Left renal cortex interstitium (tissue), 4 donors: ENCODE measurements around the gene ENTR1. TPM values are rescaled to one million over a fixed set of nuclear protein-coding genes. Genes with fewer than 3 reads are reported as not detected.

Experiments used
- polyA plus RNA-seq, 4 donors: library from polyadenylated mRNA; unstranded; fragments of 120-200 nt; gene quantifications; one replicate each; pipeline ENCODE4 v1.2.1, GENCODE V29; 2013; ENCODE audit not compliant: insufficient read length in 4 of 4

ENTR1 gene
- polyA plus RNA-seq, 4 donors = 36.0 to 63.6 (median 50.2) TPM

Other genes starting within 250 kb of the ENTR1 start
- not detected for gene LHX3, start 205.5 kb downstream of the ENTR1 start, polyA plus RNA-seq
- 10 to 100 TPM; 15.9 to 22.0 (median 17.0) TPM for gene QSOX2, start 164.8 kb downstream of the ENTR1 start, polyA plus RNA-seq
- 1 to 10 TPM; 2.2 to 4.9 (median 2.9) TPM for gene CCDC187, start 106.5 kb downstream of the ENTR1 start, polyA plus RNA-seq
- 10 to 100 TPM; 22.7 to 48.8 (median 42.0) TPM for gene GPSM1, start 83.1 kb downstream of the ENTR1 start, polyA plus RNA-seq
- gene DNLZ, start 46.9 kb downstream of the ENTR1 start, polyA plus RNA-seq = 10 to 100 TPM in 2 of 4 donors, 1 to 10 TPM in 2; 5.0 to 26.2 (median 9.1) TPM
- 1 to 10 TPM; 2.0 to 3.0 (median 2.4) TPM for gene CARD9, start 36.9 kb downstream of the ENTR1 start, polyA plus RNA-seq
- gene SNAPC4, start 10.4 kb downstream of the ENTR1 start, polyA plus RNA-seq = 10 to 100 TPM; 10.8 to 15.8 (median 13.2) TPM
- 10 to 100 TPM; 55.5 to 64.4 (median 62.1) TPM for gene PMPCA, start within 50 bp of the ENTR1 start, polyA plus RNA-seq
- gene INPP5E, start 29.2 kb upstream of the ENTR1 start, polyA plus RNA-seq = 10 to 100 TPM; 10.5 to 21.6 (median 15.3) TPM
- gene SEC16A, start 72.4 kb upstream of the ENTR1 start, polyA plus RNA-seq = 10 to 100 TPM; 51.9 to 68.5 (median 62.4) TPM
- gene NOTCH1, start 135.4 kb upstream of the ENTR1 start, polyA plus RNA-seq = 10 to 100 TPM; 19.8 to 47.5 (median 34.2) TPM